CD4-positive, CD25-positive, alpha-beta regulatory T cell (primary cell): Measurements from ENCODE around the gene UBE2E1. TPM values are rescaled to one million over a fixed set of nuclear protein-coding genes. Genes with fewer than 3 reads are reported as not detected.
"Not testable (repeated sequence)": the region's sequence is repeated elsewhere in the genome, so short reads cannot be mapped to it uniquely, and the experiment has no call there.

ENCODE experiments used
- ATAC-seq, 2 donors: fragments of 150-1000 bp; cut with Tn5 transposase; one replicate each; pipeline ENCODE4 v1.10.0; 2021; ENCODE audit warnings: low read depth in 2 of 2, moderate number of reproducible peaks in 2 of 2, moderate library complexity in 1 of 2
- DNase-seq, 3 donors: peaks; one replicate each; pipeline versions ENCODE4 v3.0.0 to v3.0.0-alpha.2; 2012 to 2022; ENCODE audit warnings: mixed read lengths in 1 of 3
- H3K27ac ChIP-seq: one replicate; pipeline ENCODE4 v1.7.0; 2013; ENCODE audit warnings: mild to moderate bottlenecking, low read length; ENCODE audit not compliant: insufficient read depth, poor library complexity, severe bottlenecking
- H3K27me3 ChIP-seq: one replicate; pipeline ENCODE4 v1.7.0; 2013; ENCODE audit warnings: low read length; ENCODE audit not compliant: control insufficient read depth, insufficient read depth
- H3K36me3 ChIP-seq: one replicate; pipeline ENCODE4 v1.7.0; 2013; ENCODE audit warnings: mild to moderate bottlenecking, low read length, moderate library complexity; ENCODE audit not compliant: control insufficient read depth, insufficient read depth
- H3K4me1 ChIP-seq: 2 replicates; pipeline ENCODE4 v1.7.0; 2013; ENCODE audit warnings: mild to moderate bottlenecking, low read length; ENCODE audit not compliant: insufficient read depth, control insufficient read depth, poor library complexity, severe bottlenecking
- H3K4me3 ChIP-seq: one replicate; pipeline ENCODE4 v1.7.0; 2013; ENCODE audit warnings: low read depth, mild to moderate bottlenecking, low read length, moderate library complexity
- H3K9me3 ChIP-seq, 2 experiments: 1 replicate in 1 of 2; 2 replicates in 1 of 2; pipeline ENCODE4 v1.7.0; 2013; ENCODE audit warnings: low read length in 2 of 2, mild to moderate bottlenecking in 1 of 2, moderate library complexity in 1 of 2; ENCODE audit not compliant: control insufficient read depth in 2 of 2
- H3K27ac Mint-ChIP-seq, 3 donors: one replicate each; pipeline ENCODE4 v1.8.0; 2020 to 2022; ENCODE audit warnings: mild to moderate bottlenecking in 3 of 3, mixed read lengths in 3 of 3, moderate library complexity in 2 of 3
- H3K27me3 Mint-ChIP-seq: one replicate; pipeline ENCODE4 v1.8.0; 2022; ENCODE audit warnings: mild to moderate bottlenecking, mixed read lengths
- H3K36me3 Mint-ChIP-seq: one replicate; pipeline ENCODE4 v1.8.0; 2020; ENCODE audit warnings: mixed read lengths
- H3K4me1 Mint-ChIP-seq, 4 donors: one replicate each; pipeline ENCODE4 v1.8.0; 2020 to 2022; ENCODE audit warnings: mixed read lengths in 4 of 4, mild to moderate bottlenecking in 1 of 4
- H3K4me3 Mint-ChIP-seq, 4 donors: one replicate each; pipeline ENCODE4 v1.8.0; 2020 to 2022; ENCODE audit warnings: mild to moderate bottlenecking in 4 of 4, mixed read lengths in 4 of 4, moderate library complexity in 3 of 4
- H3K9me3 Mint-ChIP-seq, 7 donors: one replicate each; pipeline ENCODE4 v1.8.0; 2020 to 2022; ENCODE audit warnings: mixed read lengths in 7 of 7, mild to moderate bottlenecking in 3 of 7, moderate library complexity in 2 of 7
- polyA plus RNA-seq, 4 donors: library from polyadenylated mRNA; unstranded; fragments of 300-500 nt; fragmentation: Illumina TruSeq; gene quantifications; one replicate each; pipeline ENCODE4 v1.2.3, GENCODE V29; 2021
- total RNA-seq: library from RNA; stranded (reverse); gene quantifications from one replicate; pipeline ENCODE4 v1.2.3, GENCODE V29; 2022

UBE2E1 gene
- total and polyA plus RNA-seq, 5 donors from 2014 or later: 6.2 to 65.3 (median 12.8) TPM

- no peaks in the 10 kb centered on the region for H3K27me3 Mint-ChIP-seq
Measured at GRCh38 chr3:23909341-23909740, 103.6 kb downstream of the UBE2E1 start.

GRCh38 chr3:23911397-23911796 lies 105.6 kb downstream of the UBE2E1 start:
- H3K27ac ChIP-seq: no peak overlapping the region
- Mint-ChIP-seq H3K9me3 (no peaks in the 10 kb centered on the region), H3K4me1 (peaks cover 15 to 28% (median 21%) of the 10 kb centered on the region in 4 donors), H3K27me3 (peaks cover 4% of the 10 kb centered on the region), H3K27ac (no peak overlapping the region), H3K36me3 (peaks cover 15% of the 10 kb centered on the region), H3K4me3 (no peak overlapping the region)
- DNase-seq (no peak), ATAC-seq (no peak)
- no peak overlapping the region for H3K4me3 ChIP-seq
- H3K27me3 ChIP-seq: no peaks in the 10 kb centered on the region
- peaks cover 7% of the 10 kb centered on the region for H3K4me1 ChIP-seq
- no peaks in the 10 kb centered on the region for H3K9me3 ChIP-seq
- no peaks in the 10 kb centered on the region for H3K36me3 ChIP-seq

More at GRCh38 chr3:23909341-23909740, 103.6 kb downstream of the UBE2E1 start:
- Mint-ChIP-seq H3K4me3 (peak overlapping the region in 1 of 4 donors; percentile 58), H3K36me3 (peaks cover 26% of the 10 kb centered on the region), H3K27ac (no peak overlapping the region), H3K4me1 (peaks cover 6 to 15% (median 8%) of the 10 kb centered on the region in 4 donors), H3K9me3 (no peaks in the 10 kb centered on the region)
- Histone ChIP-seq H3K9me3 (no peaks in the 10 kb centered on the region), H3K4me1 (no peaks in the 10 kb centered on the region), H3K36me3 (no peaks in the 10 kb centered on the region), H3K4me3 (no peak overlapping the region), H3K27ac (no peak overlapping the region), H3K27me3 (no peaks in the 10 kb centered on the region)
- ATAC-seq: no peak
- DNase-seq: no peak

- not testable (repeated sequence) for H3K4me3 ChIP-seq, H3K4me1 ChIP-seq, H3K36me3 ChIP-seq, ATAC-seq, H3K9me3 Mint-ChIP-seq, H3K27ac ChIP-seq, H3K27me3 Mint-ChIP-seq, DNase-seq, H3K4me3 Mint-ChIP-seq, H3K9me3 ChIP-seq, H3K27me3 ChIP-seq
- Mint-ChIP-seq H3K4me1 (peaks cover 17 to 35% (median 24%) of the 10 kb centered on the region in 4 donors), H3K27ac (peak overlapping the region in 1 of 3 donors; percentile 17), H3K36me3 (peaks cover 14% of the 10 kb centered on the region)
Measured at GRCh38 chr3:23912335-23912734, 106.6 kb downstream of the UBE2E1 start.

- H3K36me3 Mint-ChIP-seq: peaks cover 19% of the 10 kb centered on the region
- no peaks in the 10 kb centered on the region for H3K27me3 ChIP-seq
- H3K36me3 ChIP-seq: peaks cover 1% of the 10 kb centered on the region
- peaks cover 10% of the 10 kb centered on the region for H3K27me3 Mint-ChIP-seq
- H3K4me1 ChIP-seq: peaks cover 16% of the 10 kb centered on the region
- no peak for DNase-seq
- no peak overlapping the region for H3K27ac ChIP-seq
- H3K9me3 Mint-ChIP-seq: no peaks in the 10 kb centered on the region
- H3K27ac Mint-ChIP-seq: no peak overlapping the region
- H3K4me3 Mint-ChIP-seq: no peak overlapping the region
- H3K9me3 ChIP-seq: no peaks in the 10 kb centered on the region
- H3K4me3 ChIP-seq: no peak overlapping the region
- H3K4me1 Mint-ChIP-seq: peaks cover 23 to 42% (median 26%) of the 10 kb centered on the region in 4 donors
- no peak for ATAC-seq
Measured at GRCh38 chr3:23913182-23913581, 107.4 kb downstream of the UBE2E1 start.

GRCh38 chr3:23913873-23914743 lies 108.4 kb downstream of the UBE2E1 start:
- Histone ChIP-seq H3K36me3 (peaks cover 10% of the 10 kb centered on the region), H3K27ac (no peak overlapping the region), H3K4me1 (peaks cover 25% of the 10 kb centered on the region), H3K9me3 (no peaks in the 10 kb centered on the region), H3K27me3 (no peaks in the 10 kb centered on the region), H3K4me3 (no peak overlapping the region)
- peaks cover 32 to 51% (median 34%) of the 10 kb centered on the region in 4 donors for H3K4me1 Mint-ChIP-seq
- H3K9me3 Mint-ChIP-seq: no peaks in the 10 kb centered on the region
- H3K4me3 Mint-ChIP-seq: peak overlapping the region in 1 of 4 donors; percentile 7
- H3K27me3 Mint-ChIP-seq: peaks cover 10% of the 10 kb centered on the region
- H3K36me3 Mint-ChIP-seq: peaks cover 28% of the 10 kb centered on the region
- ATAC-seq: no peak
- no peak for DNase-seq
- H3K27ac Mint-ChIP-seq: peak overlapping the region in 1 of 3 donors; percentile 46

GRCh38 chr3:23915537-23916108 lies 109.9 kb downstream of the UBE2E1 start:
- H3K27ac ChIP-seq: no peak overlapping the region
- H3K27ac Mint-ChIP-seq: peak overlapping the region in 2 of 3 donors; percentile 98
- H3K4me1 Mint-ChIP-seq: peaks cover 37 to 67% (median 43%) of the 10 kb centered on the region in 4 donors

GRCh38 chr3:23916152-23916885 lies 110.6 kb downstream of the UBE2E1 start:
- peak overlapping the region; percentile 98 for H3K27ac Mint-ChIP-seq
- peak overlapping the region; percentile 92 for H3K27ac ChIP-seq
- H3K36me3 ChIP-seq: peaks cover 28% of the 10 kb centered on the region
- H3K4me1 Mint-ChIP-seq: peaks cover 38 to 70% (median 49%) of the 10 kb centered on the region in 4 donors
- peaks cover 41% of the 10 kb centered on the region for H3K36me3 Mint-ChIP-seq
- H3K9me3 Mint-ChIP-seq: no peaks in the 10 kb centered on the region
- H3K27me3 ChIP-seq: no peaks in the 10 kb centered on the region
- DNase-seq (peak in 1 of 3 donors; percentile 9), ATAC-seq (peak; percentile 24 to 40)
- H3K27me3 Mint-ChIP-seq: peaks cover 10% of the 10 kb centered on the region
- no peaks in the 10 kb centered on the region for H3K9me3 ChIP-seq
- peaks cover 26% of the 10 kb centered on the region for H3K4me1 ChIP-seq
- peak overlapping the region; percentile 73 for H3K4me3 ChIP-seq
- H3K4me3 Mint-ChIP-seq: peak overlapping the region; percentile 99

More at GRCh38 chr3:23915537-23916108, 109.9 kb downstream of the UBE2E1 start:
- Mint-ChIP-seq H3K27me3 (peaks cover 10% of the 10 kb centered on the region), H3K9me3 (no peaks in the 10 kb centered on the region), H3K36me3 (peaks cover 39% of the 10 kb centered on the region), H3K4me3 (peak overlapping the region; percentile 99)
- Histone ChIP-seq H3K4me3 (peak overlapping the region; percentile 73), H3K36me3 (peaks cover 23% of the 10 kb centered on the region), H3K27me3 (no peaks in the 10 kb centered on the region), H3K9me3 (no peaks in the 10 kb centered on the region), H3K4me1 (peaks cover 26% of the 10 kb centered on the region)
- DNase-seq (no peak), ATAC-seq (no peak)
